ENCODE measurements around the gene B4GALT2. TPM values are rescaled to one million over a fixed set of nuclear protein-coding genes. Genes with fewer than 3 reads are reported as not detected.

Gene B4GALT2
- total and polyA plus RNA-seq, 9 of the 15 experiments (the other 6 are each of a cell fraction or from before 2014, with no cell fraction given), result 1.3 to 86.8 (median 43.8) TPM

DNA sequence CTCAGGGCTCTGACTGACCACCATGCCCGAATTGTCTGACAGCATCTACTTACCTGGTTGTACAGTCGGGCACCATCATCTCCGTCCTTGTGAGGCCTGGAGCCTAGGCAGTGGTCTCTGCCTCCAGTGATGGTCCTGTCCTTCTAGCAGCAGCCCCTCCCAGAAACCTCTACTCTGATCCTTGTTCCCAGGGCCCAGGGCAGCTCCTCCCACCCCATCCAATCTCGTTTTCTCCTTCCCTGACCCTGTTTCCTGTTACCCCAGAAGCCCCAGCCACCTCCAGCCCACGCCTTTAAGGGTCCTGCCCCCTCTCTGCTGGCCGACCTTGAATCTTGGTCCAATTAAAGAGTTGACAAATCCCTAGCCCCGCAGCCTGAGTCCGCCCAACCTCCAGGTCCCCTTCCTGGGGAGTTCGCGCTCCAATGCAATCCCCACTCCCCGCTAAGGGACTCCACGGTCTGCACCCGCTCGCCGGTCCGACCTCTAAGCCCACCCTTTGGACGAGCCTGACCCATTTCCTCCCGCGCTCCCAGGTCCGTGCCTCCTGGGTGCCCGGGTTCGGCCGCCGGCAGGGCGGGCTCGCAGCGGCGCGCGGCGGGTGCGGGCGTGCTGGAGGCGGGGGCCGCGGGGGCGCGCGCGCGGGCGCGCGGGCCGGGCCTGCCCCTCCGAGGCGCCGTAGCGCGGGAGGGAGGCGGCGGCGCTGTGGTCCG, at the start of gene B4GALT2 (continued):
- TF ChIP-seq GABPB2 (CRISPR knock-in tag; conservative IDR thresholded peaks at IDR 0.05) (no peak), LEF1 (IDR thresholded peaks at IDR 0.05) (no peak), SREBF1 (IDR thresholded peaks at IDR 0.05; ENCODE audit: borderline replicate concordance, low read depth, low read length) (no peak), TCF7L2 (IDR thresholded peaks at IDR 0.05; ENCODE audit: low read depth, low read length) (no peak), PCBP1 (IDR thresholded peaks at IDR 0.05; ENCODE audit: low read depth, low read length, poor library complexity, severe bottlenecking) (no peak), RBM25 (IDR thresholded peaks at IDR 0.05; ENCODE audit: low read depth, low read length, severe bottlenecking) (no peak), TBL1XR1 (IDR thresholded peaks at IDR 0.05; ENCODE audit: low read length in 2 of 2) (no peak), SRSF9 (IDR thresholded peaks at IDR 0.05; ENCODE audit: borderline replicate concordance, low read depth, low read length) (no peak), JUN (IDR thresholded peaks at IDR 0.05; ENCODE audit: borderline replicate concordance, low read depth, low read length) (no peak), JUN (CRISPR knock-in tag; IDR thresholded peaks at IDR 0.05; ENCODE audit: borderline replicate concordance) (no peak), ZNF239 (CRISPR knock-in tag; IDR thresholded peaks at IDR 0.05) (no peak), ZKSCAN8 (CRISPR knock-in tag; IDR thresholded peaks at IDR 0.05) (no peak), SFPQ (IDR thresholded peaks at IDR 0.05; ENCODE audit: low read depth, low read length) (no peak), CCAR2 (IDR thresholded peaks at IDR 0.05; ENCODE audit: low read depth, low read length) (no peak), CHD1 (IDR thresholded peaks at IDR 0.05; ENCODE audit: low read length) (peak; percentile 27), RUNX1 (IDR thresholded peaks at IDR 0.05; ENCODE audit: low read depth) (0 out of 2 replicates have a peak, but pooled peaks have one; percentile 69), XRCC4 (IDR thresholded peaks at IDR 0.05; ENCODE audit: extremely low read depth, insufficient read depth, insufficient read length) (no peak), ZFX (CRISPR knock-in tag; IDR thresholded peaks at IDR 0.05) (peak; percentile 26; the same call in 1 of the 2 replicates), ZBTB9 (CRISPR knock-in tag; IDR thresholded peaks at IDR 0.05) (no peak), KLF16 (IDR thresholded peaks at IDR 0.05) (no peak), PRPF4 (IDR thresholded peaks at IDR 0.05; ENCODE audit: insufficient read depth, low read depth, low read length, poor library complexity, severe bottlenecking) (no peak), RHOXF2B (CRISPR knock-in tag; conservative IDR thresholded peaks at IDR 0.05) (no peak)
- TF ChIP-seq, protein P1, sequence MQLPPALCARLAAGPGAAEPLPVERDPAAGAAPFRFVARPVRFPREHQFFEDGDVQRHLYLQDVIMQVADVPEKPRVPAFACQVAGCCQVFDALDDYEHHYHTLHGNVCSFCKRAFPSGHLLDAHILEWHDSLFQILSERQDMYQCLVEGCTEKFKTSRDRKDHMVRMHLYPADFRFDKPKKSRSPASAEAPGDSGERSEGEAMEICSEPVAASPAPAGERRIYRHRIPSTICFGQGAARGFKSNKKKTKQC (CRISPR knock-in tag; IDR thresholded peaks at IDR 0.05), result no peak
- TF ChIP-seq, protein P2, sequence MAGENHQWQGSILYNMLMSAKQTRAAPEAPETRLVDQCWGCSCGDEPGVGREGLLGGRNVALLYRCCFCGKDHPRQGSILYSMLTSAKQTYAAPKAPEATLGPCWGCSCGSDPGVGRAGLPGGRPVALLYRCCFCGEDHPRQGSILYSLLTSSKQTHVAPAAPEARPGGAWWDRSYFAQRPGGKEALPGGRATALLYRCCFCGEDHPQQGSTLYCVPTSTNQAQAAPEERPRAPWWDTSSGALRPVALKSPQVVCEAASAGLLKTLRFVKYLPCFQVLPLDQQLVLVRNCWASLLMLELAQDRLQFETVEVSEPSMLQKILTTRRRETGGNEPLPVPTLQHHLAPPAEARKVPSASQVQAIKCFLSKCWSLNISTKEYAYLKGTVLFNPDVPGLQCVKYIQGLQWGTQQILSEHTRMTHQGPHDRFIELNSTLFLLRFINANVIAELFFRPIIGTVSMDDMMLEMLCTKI (IDR thresholded peaks at IDR 0.05; ENCODE audit: partially characterized antibody), result no peak

Data from K562 (cell line).